HCT116 (cell line): ENCODE results near the gene PLD5. TPM values are rescaled to one million over a fixed set of nuclear protein-coding genes. Genes with fewer than 3 reads are reported as not detected.

ENCODE experiments used
- ATAC-seq: fragments of 200-7000 bp; cut with Tn5 transposase; 2 replicates; pipeline ENCODE4 v1.9.1; 2020; ENCODE audit warnings: mild to moderate bottlenecking, moderate library complexity
- BruUV-seq: library from RNA; stranded (reverse); fragments of 400-500 nt; replicated peaks from 2 replicates; lab custom pipeline; 2021; lab: Mats Ljungman, UMichigan
- CTCF ChIA-PET: fragments of 300-600 bp; sonication (Branson Sonifier 250); formaldehyde crosslinking; loops from one replicate; lab custom pipeline; 2021; ENCODE audit warnings: antibody characterized with exemption; lab: Charles Lee
- POLR2A ChIA-PET: fragments of 300-600, 350-600 bp; sonication (Branson Sonifier 250); formaldehyde crosslinking; loops from one replicate; lab custom pipeline; 2021; ENCODE audit warnings: antibody characterized with exemption; lab: Charles Lee
- RAD21 ChIA-PET, 2 experiments: fragments of 300-600 bp; sonication (Branson Sonifier 250); formaldehyde crosslinking; loops; one replicate each; lab custom pipeline; 2023; ENCODE audit warnings: low total read pairs in 2 of 2; ENCODE audit not compliant: uncharacterized antibody in 2 of 2, unreplicated experiment in 2 of 2, low non-redundant PET in 1 of 2; lab: Charles Lee
- DNase-seq: peaks from one replicate; pipeline ENCODE4 v3.0.0-alpha.2; 2010; ENCODE audit warnings: low read depth, low spot score
- H2AFZ ChIP-seq: fragments of 200-600 bp; shearing (Covaris generic), sonication (generic); 2 replicates; pipeline ENCODE4 v1.6.1; 2017; ENCODE audit warnings: low read depth, mixed run types, mixed read lengths, antibody characterized with exemption, low read length; ENCODE audit not compliant: poor library complexity, severe bottlenecking
- H3K27ac ChIP-seq: 2 replicates; pipeline ENCODE4 v1.5.1; 2012; ENCODE audit warnings: low read depth, low read length
- H3K27me3 ChIP-seq: fragments of 200-600 bp; sonication (generic); 2 replicates; pipeline ENCODE4 v1.6.1; 2016; ENCODE audit warnings: mixed run types, low read length, mixed read lengths; ENCODE audit not compliant: insufficient read depth
- H3K36me3 ChIP-seq, 2 experiments: fragments of 200-500 bp in 1 of 2; fragments of 200-600 bp in 1 of 2; sonication (Bioruptor generic) in 1 of 2; sonication (generic) in 1 of 2; 2 replicates each; pipeline versions ENCODE4 v1.5.1 to v1.6.1; 2014 to 2016; ENCODE audit warnings: low read length in 2 of 2, inconsistent platforms in 1 of 2, mixed read lengths in 1 of 2, mixed run types in 1 of 2; ENCODE audit not compliant: insufficient read depth in 2 of 2, control insufficient read depth in 1 of 2
- H3K4me1 ChIP-seq, 2 experiments: fragments of 200-600 bp in 1 of 2; sonication (generic) in 1 of 2; 2 replicates each; pipeline versions ENCODE4 v1.5.1 to v1.6.1; 2012 to 2017; ENCODE audit warnings: low read length in 2 of 2, inconsistent platforms in 1 of 2, mild to moderate bottlenecking in 1 of 2, mixed read lengths in 1 of 2, mixed run types in 1 of 2, moderate library complexity in 1 of 2; ENCODE audit not compliant: insufficient read depth in 2 of 2, control insufficient read depth in 1 of 2
- H3K4me2 ChIP-seq: fragments of 200-600 bp; sonication (generic); 2 replicates; pipeline ENCODE4 v1.6.1; 2017; ENCODE audit warnings: mixed run types, low read length, mixed read lengths
- H3K4me3 ChIP-seq, 2 experiments: fragments of 200-600 bp in 1 of 2; sonication (generic) in 1 of 2; replicated peaks in 1 of 2; 2 replicates each; pipeline ENCODE4 v1.5.1; 2011 to 2016; ENCODE audit warnings: low read length in 2 of 2, control low read depth in 1 of 2, low read depth in 1 of 2, mild to moderate bottlenecking in 1 of 2, mixed read lengths in 1 of 2, mixed run types in 1 of 2
- H3K79me2 ChIP-seq: fragments of 200-600 bp; sonication (generic); 2 replicates; pipeline ENCODE4 v1.6.1; 2017; ENCODE audit warnings: mild to moderate bottlenecking, mixed run types, low read length, moderate library complexity, mixed read lengths; ENCODE audit not compliant: insufficient read depth
- H3K9ac ChIP-seq: fragments of 200-600 bp; sonication (generic); 2 replicates; pipeline ENCODE4 v1.6.1; 2016; ENCODE audit warnings: low read length, mixed read lengths
- H3K9me2 ChIP-seq: fragments of 200-600 bp; sonication (generic), shearing (Covaris generic); 2 replicates; pipeline ENCODE4 v1.6.1; 2017; ENCODE audit warnings: mixed run types, mild to moderate bottlenecking, moderate library complexity; ENCODE audit not compliant: insufficient read depth
- H3K9me3 ChIP-seq, 2 experiments: fragments of 200-500 bp in 1 of 2; fragments of 200-600 bp in 1 of 2; sonication (Bioruptor generic) in 1 of 2; sonication (generic) in 1 of 2; 2 replicates each; pipeline ENCODE4 v1.6.1; 2014 to 2017; ENCODE audit warnings: low read length in 2 of 2, mixed read lengths in 2 of 2, inconsistent platforms in 1 of 2, low read depth in 1 of 2, mild to moderate bottlenecking in 1 of 2, mixed run types in 1 of 2, moderate library complexity in 1 of 2; ENCODE audit not compliant: control insufficient read depth in 1 of 2, insufficient read depth in 1 of 2
- H4K20me1 ChIP-seq: fragments of 200-600 bp; sonication (generic), shearing (Covaris generic); 2 replicates; pipeline ENCODE4 v1.6.1; 2017; ENCODE audit warnings: mixed run types, mild to moderate bottlenecking, moderate library complexity; ENCODE audit not compliant: insufficient read depth
- CEBPB ChIP-seq: IDR thresholded peaks from 2 replicates; pipeline ENCODE4 v1.6.1; 2012; ENCODE audit warnings: low read depth
- EGR1 ChIP-seq: IDR thresholded peaks from 2 replicates; pipeline ENCODE4 v1.6.1; 2012; ENCODE audit warnings: low read depth
- ELF1 ChIP-seq: IDR thresholded peaks from 2 replicates; pipeline ENCODE4 v1.6.1; 2012; ENCODE audit warnings: low read depth, borderline replicate concordance
- EZH2 ChIP-seq: fragments of 200-600 bp; sonication (generic); IDR thresholded peaks from 2 replicates; pipeline ENCODE4 v1.6.1; 2017; ENCODE audit warnings: antibody characterized with exemption, mixed run types
- EZH2phosphoT487 ChIP-seq: fragments of 200-600 bp; IDR thresholded peaks from 2 replicates; pipeline ENCODE4 v1.6.1; 2018; ENCODE audit warnings: antibody characterized with exemption, borderline replicate concordance
- JUND ChIP-seq: IDR thresholded peaks from 2 replicates; pipeline ENCODE4 v1.6.1; 2012
- MAX ChIP-seq: IDR thresholded peaks from 2 replicates; pipeline ENCODE4 v1.6.1; 2012
- POLR2A ChIP-seq: IDR thresholded peaks from 2 replicates; pipeline ENCODE4 v1.7.0; 2011; ENCODE audit warnings: borderline replicate concordance; ENCODE audit not compliant: insufficient read depth, insufficient read length; ENCODE audit errors: extremely low read depth
- RAD21 ChIP-seq: IDR thresholded peaks from 2 replicates; pipeline ENCODE4 v1.6.1; 2012; ENCODE audit warnings: low read depth, mild to moderate bottlenecking
- REST ChIP-seq: IDR thresholded peaks from 2 replicates; pipeline ENCODE4 v1.6.1; 2012; ENCODE audit warnings: low read depth
- SP1 ChIP-seq: IDR thresholded peaks from 2 replicates; pipeline ENCODE4 v1.6.1; 2012; ENCODE audit warnings: low read depth
- SRF ChIP-seq: IDR thresholded peaks from 2 replicates; pipeline ENCODE4 v1.6.1; 2012; ENCODE audit warnings: low read depth
- TCF7L2 ChIP-seq: IDR thresholded peaks from 2 replicates; pipeline ENCODE4 v1.7.0; 2011; ENCODE audit warnings: borderline replicate concordance, inconsistent platforms; ENCODE audit not compliant: insufficient read depth, insufficient read length; ENCODE audit errors: extremely low read depth
- YY1 ChIP-seq: IDR thresholded peaks from 2 replicates; pipeline ENCODE4 v1.6.1; 2011; ENCODE audit warnings: low read length, low read depth, moderate library complexity, mild to moderate bottlenecking; ENCODE audit not compliant: insufficient replicate concordance; ENCODE audit errors: extremely low read depth
- ZNF274 ChIP-seq: fragments of 200-500 bp; sonication (Bioruptor generic); IDR thresholded peaks from 2 replicates; pipeline ENCODE4 v1.6.1; 2014; ENCODE audit warnings: mild to moderate bottlenecking, low read depth, low read length, inconsistent platforms
- intact Hi-C: fragments of 100-400 bp; cut with micrococcal nuclease; formaldehyde crosslinking; loops from 2 replicates; pipeline ENCODE4 v1.10.0; 2022
- total RNA-seq: library from RNA; stranded (reverse); gene quantifications from one replicate; pipeline ENCODE4 v1.2.1, GENCODE V29; 2021; ENCODE audit not compliant: unreplicated experiment
- TF ChIP-seq, protein P1 (sequence below), 3 experiments: fragments of 200-600 bp in 1 of 3; sonication (generic) in 1 of 3; IDR thresholded peaks in 2 of 3; conservative IDR thresholded peaks in 1 of 3; 2 replicates each; pipeline ENCODE4 v1.5.1; 2012 to 2017; ENCODE audit warnings: low read depth in 2 of 3, low read length in 2 of 3, antibody characterized with exemption in 1 of 3, borderline replicate concordance in 1 of 3, control low read depth in 1 of 3, mild to moderate bottlenecking in 1 of 3, mixed read lengths in 1 of 3, mixed run types in 1 of 3, moderate library complexity in 1 of 3; ENCODE audit not compliant: insufficient read depth in 1 of 3
- TF ChIP-seq, protein P2 (sequence below): IDR thresholded peaks from 2 replicates; pipeline ENCODE4 v1.6.1; 2011; ENCODE audit warnings: mild to moderate bottlenecking, low read length, moderate library complexity; ENCODE audit not compliant: insufficient replicate concordance; ENCODE audit errors: extremely low read depth

Gene PLD5
- total RNA-seq, 1 experiment from 2014 or later = not detected

GRCh38 chr1:242391896-242392295, 132.6 kb downstream of the PLD5 start:
- no TSS peak for BruUV-seq
- Histone ChIP-seq H4K20me1 (no peaks in the 10 kb centered on the region), H3K36me3 (no peaks in the 10 kb centered on the region), H3K9me2 (no peaks in the 10 kb centered on the region), H2AFZ (no peak overlapping the region), H3K27ac (no peak overlapping the region), H3K27me3 (no peaks in the 10 kb centered on the region), H3K4me2 (no peak overlapping the region), H3K4me3 (no peak overlapping the region), H3K9ac (no peak overlapping the region), H3K79me2 (no peaks in the 10 kb centered on the region), H3K4me1 (no peaks in the 10 kb centered on the region), H3K9me3 (no peaks in the 10 kb centered on the region)
- ChIA-PET CTCF (no interaction called here), POLR2A (no interaction called here), RAD21 (no interaction called here)
- no peak for ATAC-seq
- intact Hi-C loops = no loop called here
- TF ChIP-seq SP1 = no peak
- no peak for TF ChIP-seq MAX
- TF ChIP-seq EGR1 = no peak
- TF ChIP-seq SRF = no peak
- TF ChIP-seq TCF7L2 = no peak
- no peak for TF ChIP-seq ZNF274
- no peak for TF ChIP-seq JUND
- TF ChIP-seq, protein P1, sequence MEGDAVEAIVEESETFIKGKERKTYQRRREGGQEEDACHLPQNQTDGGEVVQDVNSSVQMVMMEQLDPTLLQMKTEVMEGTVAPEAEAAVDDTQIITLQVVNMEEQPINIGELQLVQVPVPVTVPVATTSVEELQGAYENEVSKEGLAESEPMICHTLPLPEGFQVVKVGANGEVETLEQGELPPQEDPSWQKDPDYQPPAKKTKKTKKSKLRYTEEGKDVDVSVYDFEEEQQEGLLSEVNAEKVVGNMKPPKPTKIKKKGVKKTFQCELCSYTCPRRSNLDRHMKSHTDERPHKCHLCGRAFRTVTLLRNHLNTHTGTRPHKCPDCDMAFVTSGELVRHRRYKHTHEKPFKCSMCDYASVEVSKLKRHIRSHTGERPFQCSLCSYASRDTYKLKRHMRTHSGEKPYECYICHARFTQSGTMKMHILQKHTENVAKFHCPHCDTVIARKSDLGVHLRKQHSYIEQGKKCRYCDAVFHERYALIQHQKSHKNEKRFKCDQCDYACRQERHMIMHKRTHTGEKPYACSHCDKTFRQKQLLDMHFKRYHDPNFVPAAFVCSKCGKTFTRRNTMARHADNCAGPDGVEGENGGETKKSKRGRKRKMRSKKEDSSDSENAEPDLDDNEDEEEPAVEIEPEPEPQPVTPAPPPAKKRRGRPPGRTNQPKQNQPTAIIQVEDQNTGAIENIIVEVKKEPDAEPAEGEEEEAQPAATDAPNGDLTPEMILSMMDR (IDR thresholded peaks at IDR 0.05 in 2 of 3, conservative IDR thresholded peaks at IDR 0.05 in 1 of 3; ENCODE audit: borderline replicate concordance in 1 of 3, insufficient read depth in 1 of 3, low read depth in 2 of 3, low read length in 2 of 3) = no peak
- no peak for TF ChIP-seq RAD21
- TF ChIP-seq EZH2 = no peak
- no peak for TF ChIP-seq EZH2phosphoT487
- TF ChIP-seq ELF1 = no peak
- TF ChIP-seq YY1 = no peak
- no peak for TF ChIP-seq POLR2A
- TF ChIP-seq REST = no peak
- no peak for TF ChIP-seq CEBPB
- TF ChIP-seq, protein P2, sequence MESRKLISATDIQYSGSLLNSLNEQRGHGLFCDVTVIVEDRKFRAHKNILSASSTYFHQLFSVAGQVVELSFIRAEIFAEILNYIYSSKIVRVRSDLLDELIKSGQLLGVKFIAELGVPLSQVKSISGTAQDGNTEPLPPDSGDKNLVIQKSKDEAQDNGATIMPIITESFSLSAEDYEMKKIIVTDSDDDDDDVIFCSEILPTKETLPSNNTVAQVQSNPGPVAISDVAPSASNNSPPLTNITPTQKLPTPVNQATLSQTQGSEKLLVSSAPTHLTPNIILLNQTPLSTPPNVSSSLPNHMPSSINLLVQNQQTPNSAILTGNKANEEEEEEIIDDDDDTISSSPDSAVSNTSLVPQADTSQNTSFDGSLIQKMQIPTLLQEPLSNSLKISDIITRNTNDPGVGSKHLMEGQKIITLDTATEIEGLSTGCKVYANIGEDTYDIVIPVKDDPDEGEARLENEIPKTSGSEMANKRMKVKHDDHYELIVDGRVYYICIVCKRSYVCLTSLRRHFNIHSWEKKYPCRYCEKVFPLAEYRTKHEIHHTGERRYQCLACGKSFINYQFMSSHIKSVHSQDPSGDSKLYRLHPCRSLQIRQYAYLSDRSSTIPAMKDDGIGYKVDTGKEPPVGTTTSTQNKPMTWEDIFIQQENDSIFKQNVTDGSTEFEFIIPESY = no peak
- DNase-seq = no peak
